Fibroblast of pulmonary artery (primary cell): ENCODE data around the gene NPHP4.

Experiments
- DNase-seq: peaks from one replicate; pipeline ENCODE4 v3.0.0-alpha.2; 2010; ENCODE audit warnings: low read depth
- H3K4me3 ChIP-seq: replicated peaks from 2 replicates; pipeline ENCODE4 v1.5.1; 2011; ENCODE audit warnings: low read depth, mild to moderate bottlenecking, control low read depth, low read length, moderate library complexity
- CTCF ChIP-seq: IDR thresholded peaks from 2 replicates; pipeline ENCODE4 v1.5.1; 2011; ENCODE audit warnings: mild to moderate bottlenecking, control low read depth, low read length, inconsistent platforms; ENCODE audit errors: missing control alignments

The NPHP4 gene

GRCh38 chr1:5945445-5945844 is 46.8 kb downstream of the NPHP4 start:
- no peak for DNase-seq
- no peak for TF ChIP-seq CTCF
- H3K4me3 ChIP-seq: no peak overlapping the region

- no peak for TF ChIP-seq CTCF
- no peak for DNase-seq
- H3K4me3 ChIP-seq: no peak overlapping the region
Observed at GRCh38 chr1:5944843-5945167, 47.4 kb downstream of the NPHP4 start.

- H3K4me3 ChIP-seq: no peak overlapping the region
- no peak for DNase-seq
Observed at GRCh38 chr1:5944154-5944842, 47.9 kb downstream of the NPHP4 start.

GRCh38 chr1:5943343-5944124 is 48.7 kb downstream of the NPHP4 start:
- TF ChIP-seq CTCF: no peak
- H3K4me3 ChIP-seq: no peak overlapping the region
- DNase-seq: no peak

More at GRCh38 chr1:5944154-5944842, 47.9 kb downstream of the NPHP4 start:
- no peak for TF ChIP-seq CTCF

GRCh38 chr1:5941671-5942070 is 50.6 kb downstream of the NPHP4 start:
- H3K4me3 ChIP-seq: no peak overlapping the region
- no peak for DNase-seq
- no peak for TF ChIP-seq CTCF

GRCh38 chr1:5940723-5941407 is 51.4 kb downstream of the NPHP4 start:
- H3K4me3 ChIP-seq: no peak overlapping the region
- no peak for TF ChIP-seq CTCF
- no peak for DNase-seq
